GM12878 (cell line): ENCODE results near the gene HTRA3. TPM values are rescaled to one million over a fixed set of nuclear protein-coding genes. Genes with fewer than 3 reads are reported as not detected.

ENCODE experiments used
- ATAC-seq: fragments of 200-7000 bp; cut with Tn5 transposase; 3 replicates; pipeline ENCODE4 v1.9.1; 2020; ENCODE audit warnings: mild to moderate bottlenecking, moderate library complexity
- BruUV-seq: library from RNA; stranded (reverse); fragments of 400-500 nt; replicated peaks from 2 replicates; lab custom pipeline; 2021; lab: Mats Ljungman, UMichigan
- CTCF ChIA-PET: fragments of 300-600 bp; sonication (Branson Sonifier 250); formaldehyde crosslinking; extraction: SDS; loops from one replicate; lab custom pipeline; 2021; ENCODE audit warnings: inconsistent platforms; lab: Yijun Ruan, JAX
- POLR2A ChIA-PET: fragments of 350-600 bp; formaldehyde crosslinking; extraction: SDS; loops from one replicate; lab custom pipeline; 2021; ENCODE audit warnings: inconsistent platforms; lab: Charles Lee
- RAD21 ChIA-PET: fragments of 300-600 bp; sonication (Branson Sonifier 250); formaldehyde crosslinking; loops from one replicate; lab custom pipeline; 2023; ENCODE audit warnings: antibody characterized with exemption; ENCODE audit not compliant: unreplicated experiment; lab: Charles Lee
- SMC1A ChIA-PET: fragments of 300-600 bp; sonication (Branson Sonifier 250); formaldehyde crosslinking; loops from one replicate; lab custom pipeline; 2023; ENCODE audit not compliant: unreplicated experiment, uncharacterized antibody; lab: Charles Lee
- DNase-seq: peaks from one replicate; pipeline ENCODE4 v3.0.0-alpha.2; 2011; ENCODE audit warnings: low read depth, low spot score
- FAIRE-seq: peaks from 3 replicates; lab custom pipeline; 2011; peaks lifted over from hg19 to GRCh38; lab: Jason Lieb, UNC
- H2AFZ ChIP-seq: 2 replicates; pipeline ENCODE4 v1.6.0; 2011; ENCODE audit warnings: low read depth, low read length, control low read depth; ENCODE audit not compliant: control insufficient read depth
- H3K27ac ChIP-seq: 2 replicates; pipeline ENCODE4 v1.5.1; 2011; ENCODE audit warnings: control low read depth; ENCODE audit not compliant: control insufficient read depth, insufficient read depth
- H3K27me3 ChIP-seq, 2 experiments: replicated peaks in 1 of 2; 2 replicates each; pipeline versions ENCODE4 v1.6.0 to v1.6.1; 2011; ENCODE audit warnings: low read length in 1 of 2; ENCODE audit not compliant: control insufficient read depth in 2 of 2, insufficient read depth in 2 of 2
- H3K36me3 ChIP-seq, 2 experiments: 2 replicates each; pipeline ENCODE4 v1.5.1; 2011; ENCODE audit warnings: low read length in 1 of 2; ENCODE audit not compliant: control insufficient read depth in 2 of 2, insufficient read depth in 2 of 2
- H3K4me1 ChIP-seq: 2 replicates; pipeline ENCODE4 v1.6.1; 2011; ENCODE audit warnings: mild to moderate bottlenecking, low read length, moderate library complexity, mixed read lengths; ENCODE audit not compliant: control insufficient read depth, insufficient read depth
- H3K4me2 ChIP-seq: 2 replicates; pipeline ENCODE4 v1.6.0; 2011; ENCODE audit warnings: control low read depth; ENCODE audit not compliant: control insufficient read depth, insufficient read depth
- H3K4me3 ChIP-seq: fragments of 200-600 bp; sonication (generic); 2 replicates; pipeline ENCODE4 v1.5.1; 2016
- H3K79me2 ChIP-seq: 2 replicates; pipeline ENCODE4 v1.6.0; 2011; ENCODE audit warnings: low read length; ENCODE audit not compliant: control insufficient read depth, insufficient read depth
- H3K9ac ChIP-seq: 2 replicates; pipeline ENCODE4 v1.8.0; 2011; ENCODE audit warnings: low read length, control low read depth, mixed read lengths; ENCODE audit not compliant: control insufficient read depth, insufficient read depth
- H3K9me3 ChIP-seq: replicated peaks from 3 replicates; pipeline ENCODE4 v1.5.1; 2011; ENCODE audit warnings: mild to moderate bottlenecking, low read length; ENCODE audit not compliant: control insufficient read depth, insufficient read depth
- H4K20me1 ChIP-seq: 2 replicates; pipeline ENCODE4 v1.6.0; 2011; ENCODE audit not compliant: control insufficient read depth, insufficient read depth
- BACH1 ChIP-seq: fragments of 450-650 bp; IDR thresholded peaks from 2 replicates; pipeline ENCODE4 v1.6.1; 2017; ENCODE audit warnings: mild to moderate bottlenecking, borderline replicate concordance
- BMI1 ChIP-seq: fragments of 450-650 bp; IDR thresholded peaks from 2 replicates; pipeline ENCODE4 v1.6.1; 2016; ENCODE audit warnings: mild to moderate bottlenecking, moderate library complexity, borderline replicate concordance
- CBX5 ChIP-seq: sonication (generic); IDR thresholded peaks from 2 replicates; pipeline ENCODE4 v1.6.1; 2016; ENCODE audit warnings: low read depth, moderate library complexity, mild to moderate bottlenecking, inconsistent platforms
- CHD2 ChIP-seq: IDR thresholded peaks from 2 replicates; pipeline ENCODE4 v1.6.1; 2011; ENCODE audit warnings: low read depth, low read length, improper control_type of control experiment, borderline replicate concordance
- DPF2 ChIP-seq: fragments of 450-650 bp; IDR thresholded peaks from 2 replicates; pipeline ENCODE4 v1.6.1; 2017; ENCODE audit warnings: mild to moderate bottlenecking
- FOXK2 ChIP-seq: fragments of 450-650 bp; IDR thresholded peaks from 2 replicates; pipeline ENCODE4 v1.6.1; 2017; ENCODE audit warnings: mild to moderate bottlenecking, moderate library complexity
- HCFC1 ChIP-seq: fragments of 150-350 bp; IDR thresholded peaks from 2 replicates; pipeline ENCODE4 v1.6.1; 2014; ENCODE audit warnings: low read length
- NRF1 ChIP-seq: conservative IDR thresholded peaks from 2 replicates; pipeline ENCODE4 v1.6.1; 2011; ENCODE audit warnings: mild to moderate bottlenecking, low read depth, low read length, improper control_type of control experiment
- RCOR1 ChIP-seq: conservative IDR thresholded peaks from 2 replicates; pipeline ENCODE4 v1.6.1; 2012; ENCODE audit warnings: low read depth, low read length, improper control_type of control experiment
- STAT1 ChIP-seq: fragments of 450-650 bp; conservative IDR thresholded peaks from 2 replicates; pipeline ENCODE4 v1.6.1; 2014; ENCODE audit warnings: antibody characterized with exemption, mild to moderate bottlenecking
- SUPT20H ChIP-seq: IDR thresholded peaks from 2 replicates; pipeline ENCODE4 v1.6.1; 2011; ENCODE audit warnings: low read depth, mild to moderate bottlenecking, low read length, moderate library complexity, borderline replicate concordance; ENCODE audit not compliant: control insufficient read depth
- SUZ12 ChIP-seq: fragments of 200-600 bp; sonication (generic); IDR thresholded peaks from one replicate; pipeline ENCODE4 v1.6.1; 2018; ENCODE audit warnings: antibody characterized with exemption, mild to moderate bottlenecking; ENCODE audit not compliant: unreplicated experiment
- TAF1 ChIP-seq: IDR thresholded peaks from 2 replicates; pipeline ENCODE4 v1.6.1; 2011; ENCODE audit warnings: mild to moderate bottlenecking, low read depth, low read length, borderline replicate concordance
- TBL1XR1 ChIP-seq: IDR thresholded peaks from 2 replicates; pipeline ENCODE4 v1.6.1; 2012; ENCODE audit warnings: low read depth, low read length, improper control_type of control experiment
- WRNIP1 ChIP-seq: IDR thresholded peaks from 2 replicates; pipeline ENCODE4 v1.6.1; 2011; ENCODE audit warnings: low read depth, low read length, improper control_type of control experiment, borderline replicate concordance
- WGBS: methylation state at CpG from one replicate; pipeline ENCODE4 v1.1.6; 2016; ENCODE audit warnings: low lambda C conversion rate; ENCODE audit not compliant: insufficient replicate concordance, insufficient coverage; ENCODE audit errors: missing lambda C conversion rate; 5-methylcytosine and 5-hydroxymethylcytosine counted together
- in situ Hi-C: fragments of 300-500 bp; cut with MboI; formaldehyde crosslinking; loops from 9 replicates; pipeline ENCODE4 v1.14.3; 2018; ENCODE audit warnings: mixed read lengths
- intact Hi-C: fragments of 100-400 bp; cut with micrococcal nuclease; formaldehyde crosslinking; loops from one replicate; pipeline ENCODE4 v1.14.2; 2022; ENCODE audit not compliant: unreplicated experiment
- polyA plus RNA-seq, 11 experiments: library from polyadenylated mRNA; depleted of rRNA in 4 of 11; unstranded in 6 of 11; stranded (reverse) in 5 of 11; fragments of >200 nt; fragmentation: Nextera tagmentation in 4 of 11; fragmentation: Illumina TruSeq in 1 of 11; extraction: Ambion mirVana in 4 of 11; extraction: Trizol in 1 of 11; gene quantifications; 1 replicate in 1 of 11; 2 replicates in 10 of 11; pipeline versions ENCODE4 v1.2.1 to v1.2.3, GENCODE V29; 2011 to 2016; ENCODE audit warnings: inconsistent platforms in 2 of 11, missing spikeins in 2 of 11, low read depth in 1 of 11
- total RNA-seq, 4 experiments: library from RNA; depleted of rRNA in 3 of 4; stranded (reverse); fragments of >200 nt in 3 of 4; fragmentation: Illumina TruSeq in 1 of 4; extraction: Trizol in 1 of 4; gene quantifications; 2 replicates each; pipeline versions ENCODE4 v1.2.1 to v1.2.3, GENCODE V29; 2013 to 2021
- TF ChIP-seq, protein P1 (sequence below): fragments of 450-650 bp; IDR thresholded peaks from 2 replicates; pipeline ENCODE4 v1.6.1; 2017; ENCODE audit warnings: mild to moderate bottlenecking, moderate library complexity
- TF ChIP-seq, protein P2 (sequence below): fragments of 450-650 bp; IDR thresholded peaks from 2 replicates; pipeline ENCODE4 v1.6.1; 2014; ENCODE audit warnings: mild to moderate bottlenecking
- TF ChIP-seq, protein P3 (sequence below): IDR thresholded peaks from 2 replicates; pipeline ENCODE4 v1.6.1; 2011; ENCODE audit warnings: borderline replicate concordance, low read depth, mild to moderate bottlenecking, moderate library complexity, low read length; ENCODE audit not compliant: insufficient read depth, poor library complexity, severe bottlenecking

Gene HTRA3
- total and polyA plus RNA-seq, 10 of the 15 experiments (the other 5 are each of a cell fraction or from before 2014, with no cell fraction given), result 0.04 to 1.2 (median 0.08) TPM; not detected in 7

DNA sequence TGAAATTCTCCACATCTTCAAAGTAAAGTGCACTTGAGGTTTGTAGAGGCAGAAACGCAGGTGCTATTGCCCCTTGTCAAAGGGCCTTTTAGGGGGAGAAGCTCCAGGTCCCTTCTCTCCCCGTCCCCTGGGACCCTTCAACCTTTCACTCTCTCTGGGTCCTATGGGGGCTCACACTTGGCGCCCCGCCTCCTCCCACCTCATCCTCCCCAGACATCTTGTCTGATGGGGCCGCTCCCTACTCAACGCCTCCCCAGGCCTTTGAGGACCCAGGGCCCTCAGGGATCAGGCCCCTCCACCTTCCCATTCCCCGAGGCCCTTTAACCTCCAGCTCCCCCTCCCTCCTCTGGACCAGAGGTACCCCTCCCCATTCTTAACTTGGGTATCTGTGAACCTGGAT, 1.3 kb upstream of the HTRA3 start:
- no peak overlapping the region for H3K4me3 ChIP-seq
- no peaks in the 10 kb centered on the region for H3K36me3 ChIP-seq
- ChIA-PET RAD21 (interaction anchor here (1.0 to 4.4 kb wide), 2 partner anchors 92 to 134 kb away, joined by 3 to 16 read pairs; no protein-coding TSS in a partner anchor), SMC1A (no interaction called here), POLR2A (no interaction called here), CTCF (interaction anchor here (0.6 to 2.7 kb wide), 4 partner anchors 20 to 134 kb away, joined by 3 to 24 read pairs (median 3); no protein-coding TSS in a partner anchor)
- no peak overlapping the region for H2AFZ ChIP-seq
- in situ Hi-C loops (loop anchor here (10.0 kb wide), 1 partner anchor 327 kb away; the partner anchor contains the start of gene CPZ), intact Hi-C loops (no loop called here)
- H3K4me2 ChIP-seq, result no peak overlapping the region
- WGBS, result 15% methylated on average over 7 of the region's 7 CpGs
- no TSS peak for BruUV-seq
- no peak for ATAC-seq
- H3K4me1 ChIP-seq, result no peaks in the 10 kb centered on the region
- no peak overlapping the region for H3K27ac ChIP-seq
- no peaks in the 10 kb centered on the region for H3K79me2 ChIP-seq
- no peak for DNase-seq
- no peak for FAIRE-seq
- H3K9me3 ChIP-seq, result no peaks in the 10 kb centered on the region
- H3K9ac ChIP-seq, result no peak overlapping the region
- H4K20me1 ChIP-seq, result no peaks in the 10 kb centered on the region
- no peak for TF ChIP-seq FOXK2
- no peak for TF ChIP-seq BACH1
- no peak for TF ChIP-seq WRNIP1
- no peak for TF ChIP-seq RCOR1
- no peak for TF ChIP-seq NRF1
- no peak for TF ChIP-seq HCFC1
- TF ChIP-seq, protein P1, sequence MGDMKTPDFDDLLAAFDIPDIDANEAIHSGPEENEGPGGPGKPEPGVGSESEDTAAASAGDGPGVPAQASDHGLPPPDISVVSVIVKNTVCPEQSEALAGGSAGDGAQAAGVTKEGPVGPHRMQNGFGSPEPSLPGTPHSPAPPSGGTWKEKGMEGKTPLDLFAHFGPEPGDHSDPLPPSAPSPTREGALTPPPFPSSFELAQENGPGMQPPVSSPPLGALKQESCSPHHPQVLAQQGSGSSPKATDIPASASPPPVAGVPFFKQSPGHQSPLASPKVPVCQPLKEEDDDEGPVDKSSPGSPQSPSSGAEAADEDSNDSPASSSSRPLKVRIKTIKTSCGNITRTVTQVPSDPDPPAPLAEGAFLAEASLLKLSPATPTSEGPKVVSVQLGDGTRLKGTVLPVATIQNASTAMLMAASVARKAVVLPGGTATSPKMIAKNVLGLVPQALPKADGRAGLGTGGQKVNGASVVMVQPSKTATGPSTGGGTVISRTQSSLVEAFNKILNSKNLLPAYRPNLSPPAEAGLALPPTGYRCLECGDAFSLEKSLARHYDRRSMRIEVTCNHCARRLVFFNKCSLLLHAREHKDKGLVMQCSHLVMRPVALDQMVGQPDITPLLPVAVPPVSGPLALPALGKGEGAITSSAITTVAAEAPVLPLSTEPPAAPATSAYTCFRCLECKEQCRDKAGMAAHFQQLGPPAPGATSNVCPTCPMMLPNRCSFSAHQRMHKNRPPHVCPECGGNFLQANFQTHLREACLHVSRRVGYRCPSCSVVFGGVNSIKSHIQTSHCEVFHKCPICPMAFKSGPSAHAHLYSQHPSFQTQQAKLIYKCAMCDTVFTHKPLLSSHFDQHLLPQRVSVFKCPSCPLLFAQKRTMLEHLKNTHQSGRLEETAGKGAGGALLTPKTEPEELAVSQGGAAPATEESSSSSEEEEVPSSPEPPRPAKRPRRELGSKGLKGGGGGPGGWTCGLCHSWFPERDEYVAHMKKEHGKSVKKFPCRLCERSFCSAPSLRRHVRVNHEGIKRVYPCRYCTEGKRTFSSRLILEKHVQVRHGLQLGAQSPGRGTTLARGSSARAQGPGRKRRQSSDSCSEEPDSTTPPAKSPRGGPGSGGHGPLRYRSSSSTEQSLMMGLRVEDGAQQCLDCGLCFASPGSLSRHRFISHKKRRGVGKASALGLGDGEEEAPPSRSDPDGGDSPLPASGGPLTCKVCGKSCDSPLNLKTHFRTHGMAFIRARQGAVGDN, result no peak
- TF ChIP-seq TAF1, result no peak
- TF ChIP-seq, protein P2, sequence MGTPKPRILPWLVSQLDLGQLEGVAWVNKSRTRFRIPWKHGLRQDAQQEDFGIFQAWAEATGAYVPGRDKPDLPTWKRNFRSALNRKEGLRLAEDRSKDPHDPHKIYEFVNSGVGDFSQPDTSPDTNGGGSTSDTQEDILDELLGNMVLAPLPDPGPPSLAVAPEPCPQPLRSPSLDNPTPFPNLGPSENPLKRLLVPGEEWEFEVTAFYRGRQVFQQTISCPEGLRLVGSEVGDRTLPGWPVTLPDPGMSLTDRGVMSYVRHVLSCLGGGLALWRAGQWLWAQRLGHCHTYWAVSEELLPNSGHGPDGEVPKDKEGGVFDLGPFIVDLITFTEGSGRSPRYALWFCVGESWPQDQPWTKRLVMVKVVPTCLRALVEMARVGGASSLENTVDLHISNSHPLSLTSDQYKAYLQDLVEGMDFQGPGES, result no peak
- TF ChIP-seq TBL1XR1, result no peak
- no peak for TF ChIP-seq CHD2
- TF ChIP-seq SUZ12, result no peak
- TF ChIP-seq, protein P3, sequence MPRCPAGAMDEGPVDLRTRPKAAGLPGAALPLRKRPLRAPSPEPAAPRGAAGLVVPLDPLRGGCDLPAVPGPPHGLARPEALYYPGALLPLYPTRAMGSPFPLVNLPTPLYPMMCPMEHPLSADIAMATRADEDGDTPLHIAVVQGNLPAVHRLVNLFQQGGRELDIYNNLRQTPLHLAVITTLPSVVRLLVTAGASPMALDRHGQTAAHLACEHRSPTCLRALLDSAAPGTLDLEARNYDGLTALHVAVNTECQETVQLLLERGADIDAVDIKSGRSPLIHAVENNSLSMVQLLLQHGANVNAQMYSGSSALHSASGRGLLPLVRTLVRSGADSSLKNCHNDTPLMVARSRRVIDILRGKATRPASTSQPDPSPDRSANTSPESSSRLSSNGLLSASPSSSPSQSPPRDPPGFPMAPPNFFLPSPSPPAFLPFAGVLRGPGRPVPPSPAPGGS, result no peak
- TF ChIP-seq STAT1, result no peak
- no peak for TF ChIP-seq BMI1
- TF ChIP-seq DPF2, result no peak
- no peak for TF ChIP-seq CBX5
- no peak for TF ChIP-seq SUPT20H
- peaks cover 2 to 6% of the 10 kb centered on the region in 2 experiments; a peak in 3 of 4 replicates for H3K27me3 ChIP-seq
